ENCODE measurements around the gene DDX27.

DNA sequence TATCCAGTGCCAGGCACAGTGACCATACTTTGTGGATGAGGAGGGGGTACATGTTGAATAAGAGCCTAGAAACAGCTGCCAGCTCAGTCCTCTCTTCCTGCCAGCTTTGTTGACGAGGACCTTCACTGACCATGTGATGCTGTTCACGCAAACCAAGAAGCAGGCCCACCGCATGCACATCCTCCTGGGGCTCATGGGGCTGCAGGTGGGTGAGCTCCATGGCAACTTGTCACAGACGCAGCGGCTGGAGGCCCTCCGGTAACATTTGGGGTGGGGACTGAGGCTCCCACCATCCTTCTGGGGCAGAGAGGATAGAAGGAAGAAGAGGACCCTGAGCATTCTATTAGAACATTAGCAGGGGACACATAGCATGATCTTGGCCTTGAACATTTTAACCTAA is 15.6 kb downstream of the DDX27 start:
- TF ChIP-seq, protein P1, sequence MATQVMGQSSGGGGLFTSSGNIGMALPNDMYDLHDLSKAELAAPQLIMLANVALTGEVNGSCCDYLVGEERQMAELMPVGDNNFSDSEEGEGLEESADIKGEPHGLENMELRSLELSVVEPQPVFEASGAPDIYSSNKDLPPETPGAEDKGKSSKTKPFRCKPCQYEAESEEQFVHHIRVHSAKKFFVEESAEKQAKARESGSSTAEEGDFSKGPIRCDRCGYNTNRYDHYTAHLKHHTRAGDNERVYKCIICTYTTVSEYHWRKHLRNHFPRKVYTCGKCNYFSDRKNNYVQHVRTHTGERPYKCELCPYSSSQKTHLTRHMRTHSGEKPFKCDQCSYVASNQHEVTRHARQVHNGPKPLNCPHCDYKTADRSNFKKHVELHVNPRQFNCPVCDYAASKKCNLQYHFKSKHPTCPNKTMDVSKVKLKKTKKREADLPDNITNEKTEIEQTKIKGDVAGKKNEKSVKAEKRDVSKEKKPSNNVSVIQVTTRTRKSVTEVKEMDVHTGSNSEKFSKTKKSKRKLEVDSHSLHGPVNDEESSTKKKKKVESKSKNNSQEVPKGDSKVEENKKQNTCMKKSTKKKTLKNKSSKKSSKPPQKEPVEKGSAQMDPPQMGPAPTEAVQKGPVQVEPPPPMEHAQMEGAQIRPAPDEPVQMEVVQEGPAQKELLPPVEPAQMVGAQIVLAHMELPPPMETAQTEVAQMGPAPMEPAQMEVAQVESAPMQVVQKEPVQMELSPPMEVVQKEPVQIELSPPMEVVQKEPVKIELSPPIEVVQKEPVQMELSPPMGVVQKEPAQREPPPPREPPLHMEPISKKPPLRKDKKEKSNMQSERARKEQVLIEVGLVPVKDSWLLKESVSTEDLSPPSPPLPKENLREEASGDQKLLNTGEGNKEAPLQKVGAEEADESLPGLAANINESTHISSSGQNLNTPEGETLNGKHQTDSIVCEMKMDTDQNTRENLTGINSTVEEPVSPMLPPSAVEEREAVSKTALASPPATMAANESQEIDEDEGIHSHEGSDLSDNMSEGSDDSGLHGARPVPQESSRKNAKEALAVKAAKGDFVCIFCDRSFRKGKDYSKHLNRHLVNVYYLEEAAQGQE (IDR thresholded peaks at IDR 0.05) = no peak
- TF ChIP-seq TAF1 (conservative IDR thresholded peaks at IDR 0.05) (no peak), YY1 (IDR thresholded peaks at IDR 0.05) (no peak), SP1 (IDR thresholded peaks at IDR 0.05) (no peak), GABPA (IDR thresholded peaks at IDR 0.05 in 1 of 2, conservative IDR thresholded peaks at IDR 0.05 in 1 of 2) (no peak), EGR1 (IDR thresholded peaks at IDR 0.05; ENCODE audit: low read depth in 2 of 2) (no peak), RAD21 (IDR thresholded peaks at IDR 0.05) (no peak)
- TF ChIP-seq, protein P2, sequence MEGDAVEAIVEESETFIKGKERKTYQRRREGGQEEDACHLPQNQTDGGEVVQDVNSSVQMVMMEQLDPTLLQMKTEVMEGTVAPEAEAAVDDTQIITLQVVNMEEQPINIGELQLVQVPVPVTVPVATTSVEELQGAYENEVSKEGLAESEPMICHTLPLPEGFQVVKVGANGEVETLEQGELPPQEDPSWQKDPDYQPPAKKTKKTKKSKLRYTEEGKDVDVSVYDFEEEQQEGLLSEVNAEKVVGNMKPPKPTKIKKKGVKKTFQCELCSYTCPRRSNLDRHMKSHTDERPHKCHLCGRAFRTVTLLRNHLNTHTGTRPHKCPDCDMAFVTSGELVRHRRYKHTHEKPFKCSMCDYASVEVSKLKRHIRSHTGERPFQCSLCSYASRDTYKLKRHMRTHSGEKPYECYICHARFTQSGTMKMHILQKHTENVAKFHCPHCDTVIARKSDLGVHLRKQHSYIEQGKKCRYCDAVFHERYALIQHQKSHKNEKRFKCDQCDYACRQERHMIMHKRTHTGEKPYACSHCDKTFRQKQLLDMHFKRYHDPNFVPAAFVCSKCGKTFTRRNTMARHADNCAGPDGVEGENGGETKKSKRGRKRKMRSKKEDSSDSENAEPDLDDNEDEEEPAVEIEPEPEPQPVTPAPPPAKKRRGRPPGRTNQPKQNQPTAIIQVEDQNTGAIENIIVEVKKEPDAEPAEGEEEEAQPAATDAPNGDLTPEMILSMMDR (IDR thresholded peaks at IDR 0.05; ENCODE audit: low read depth, low read length, missing input control) = no peak
- TF ChIP-seq, protein P3, sequence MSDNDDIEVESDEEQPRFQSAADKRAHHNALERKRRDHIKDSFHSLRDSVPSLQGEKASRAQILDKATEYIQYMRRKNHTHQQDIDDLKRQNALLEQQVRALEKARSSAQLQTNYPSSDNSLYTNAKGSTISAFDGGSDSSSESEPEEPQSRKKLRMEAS (IDR thresholded peaks at IDR 0.05) = no peak
